SK-N-SH (cell line): Measurements from ENCODE around the gene TOMM70.

Source experiments
- CTCF ChIP-seq: fragments of 200-600 bp; sonication (generic); IDR thresholded peaks from 2 replicates; pipeline ENCODE4 v1.6.1; 2017; ENCODE audit warnings: antibody characterized with exemption, mild to moderate bottlenecking, moderate library complexity
- EP300 ChIP-seq, 2 experiments: IDR thresholded peaks; 2 replicates each; pipeline versions ENCODE4 v1.4.0 to v1.6.1; 2012; ENCODE audit warnings: borderline replicate concordance in 1 of 2, low read depth in 1 of 2, low read length in 1 of 2
- EZH2phosphoT487 ChIP-seq: fragments of 200-600 bp; sonication (generic); IDR thresholded peaks from 2 replicates; pipeline ENCODE4 v1.6.1; 2017; ENCODE audit warnings: low read depth, mixed run types, mild to moderate bottlenecking, antibody characterized with exemption, moderate library complexity, borderline replicate concordance
- FOXM1 ChIP-seq: IDR thresholded peaks from 2 replicates; pipeline ENCODE4 v1.4.0; 2012; ENCODE audit warnings: low read depth, mild to moderate bottlenecking
- NFIC ChIP-seq: IDR thresholded peaks from 2 replicates; pipeline ENCODE4 v1.4.0; 2012; ENCODE audit warnings: borderline replicate concordance
- NRF1 ChIP-seq: IDR thresholded peaks from 2 replicates; pipeline ENCODE4 v1.6.1; 2012; ENCODE audit warnings: low read depth, mild to moderate bottlenecking, low read length
- PBX3 ChIP-seq: IDR thresholded peaks from 2 replicates; pipeline ENCODE4; 2012
- RAD21 ChIP-seq: IDR thresholded peaks from 2 replicates; pipeline ENCODE4 v1.6.1; 2012; ENCODE audit warnings: mild to moderate bottlenecking, low read length
- RFX5 ChIP-seq: IDR thresholded peaks from 2 replicates; pipeline ENCODE4 v1.6.1; 2012; ENCODE audit warnings: mild to moderate bottlenecking, improper control_type of control experiment, low read length
- SMC3 ChIP-seq: IDR thresholded peaks from 2 replicates; pipeline ENCODE4 v1.6.1; 2012; ENCODE audit warnings: low read depth, low read length, improper control_type of control experiment
- TF ChIP-seq, protein P1 (sequence below): IDR thresholded peaks from 2 replicates; pipeline ENCODE4 v1.6.1; 2012; ENCODE audit warnings: mild to moderate bottlenecking, low read depth, low read length, moderate library complexity
- TF ChIP-seq, protein P2 (sequence below): IDR thresholded peaks from 2 replicates; pipeline ENCODE4 v1.4.0; 2012; ENCODE audit warnings: low read depth, borderline replicate concordance
- TF ChIP-seq, protein P3 (sequence below): fragments of 150-350 bp; IDR thresholded peaks from 2 replicates; pipeline ENCODE4 v1.6.1; 2017; ENCODE audit warnings: antibody characterized with exemption, low read length, low read depth, borderline replicate concordance

- TF ChIP-seq CTCF (no peak), EP300 (IDR thresholded peaks at IDR 0.05; ENCODE audit: borderline replicate concordance in 1 of 2, low read depth in 1 of 2, low read length in 1 of 2) (no peak), RFX5 (no peak), PBX3 (no peak), SMC3 (no peak), FOXM1 (no peak), NRF1 (no peak), EZH2phosphoT487 (no peak), RAD21 (no peak), NFIC (no peak)
- TF ChIP-seq, protein P1, sequence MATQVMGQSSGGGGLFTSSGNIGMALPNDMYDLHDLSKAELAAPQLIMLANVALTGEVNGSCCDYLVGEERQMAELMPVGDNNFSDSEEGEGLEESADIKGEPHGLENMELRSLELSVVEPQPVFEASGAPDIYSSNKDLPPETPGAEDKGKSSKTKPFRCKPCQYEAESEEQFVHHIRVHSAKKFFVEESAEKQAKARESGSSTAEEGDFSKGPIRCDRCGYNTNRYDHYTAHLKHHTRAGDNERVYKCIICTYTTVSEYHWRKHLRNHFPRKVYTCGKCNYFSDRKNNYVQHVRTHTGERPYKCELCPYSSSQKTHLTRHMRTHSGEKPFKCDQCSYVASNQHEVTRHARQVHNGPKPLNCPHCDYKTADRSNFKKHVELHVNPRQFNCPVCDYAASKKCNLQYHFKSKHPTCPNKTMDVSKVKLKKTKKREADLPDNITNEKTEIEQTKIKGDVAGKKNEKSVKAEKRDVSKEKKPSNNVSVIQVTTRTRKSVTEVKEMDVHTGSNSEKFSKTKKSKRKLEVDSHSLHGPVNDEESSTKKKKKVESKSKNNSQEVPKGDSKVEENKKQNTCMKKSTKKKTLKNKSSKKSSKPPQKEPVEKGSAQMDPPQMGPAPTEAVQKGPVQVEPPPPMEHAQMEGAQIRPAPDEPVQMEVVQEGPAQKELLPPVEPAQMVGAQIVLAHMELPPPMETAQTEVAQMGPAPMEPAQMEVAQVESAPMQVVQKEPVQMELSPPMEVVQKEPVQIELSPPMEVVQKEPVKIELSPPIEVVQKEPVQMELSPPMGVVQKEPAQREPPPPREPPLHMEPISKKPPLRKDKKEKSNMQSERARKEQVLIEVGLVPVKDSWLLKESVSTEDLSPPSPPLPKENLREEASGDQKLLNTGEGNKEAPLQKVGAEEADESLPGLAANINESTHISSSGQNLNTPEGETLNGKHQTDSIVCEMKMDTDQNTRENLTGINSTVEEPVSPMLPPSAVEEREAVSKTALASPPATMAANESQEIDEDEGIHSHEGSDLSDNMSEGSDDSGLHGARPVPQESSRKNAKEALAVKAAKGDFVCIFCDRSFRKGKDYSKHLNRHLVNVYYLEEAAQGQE, result no peak
- TF ChIP-seq, protein P2, sequence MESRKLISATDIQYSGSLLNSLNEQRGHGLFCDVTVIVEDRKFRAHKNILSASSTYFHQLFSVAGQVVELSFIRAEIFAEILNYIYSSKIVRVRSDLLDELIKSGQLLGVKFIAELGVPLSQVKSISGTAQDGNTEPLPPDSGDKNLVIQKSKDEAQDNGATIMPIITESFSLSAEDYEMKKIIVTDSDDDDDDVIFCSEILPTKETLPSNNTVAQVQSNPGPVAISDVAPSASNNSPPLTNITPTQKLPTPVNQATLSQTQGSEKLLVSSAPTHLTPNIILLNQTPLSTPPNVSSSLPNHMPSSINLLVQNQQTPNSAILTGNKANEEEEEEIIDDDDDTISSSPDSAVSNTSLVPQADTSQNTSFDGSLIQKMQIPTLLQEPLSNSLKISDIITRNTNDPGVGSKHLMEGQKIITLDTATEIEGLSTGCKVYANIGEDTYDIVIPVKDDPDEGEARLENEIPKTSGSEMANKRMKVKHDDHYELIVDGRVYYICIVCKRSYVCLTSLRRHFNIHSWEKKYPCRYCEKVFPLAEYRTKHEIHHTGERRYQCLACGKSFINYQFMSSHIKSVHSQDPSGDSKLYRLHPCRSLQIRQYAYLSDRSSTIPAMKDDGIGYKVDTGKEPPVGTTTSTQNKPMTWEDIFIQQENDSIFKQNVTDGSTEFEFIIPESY, result no peak
- TF ChIP-seq, protein P3, sequence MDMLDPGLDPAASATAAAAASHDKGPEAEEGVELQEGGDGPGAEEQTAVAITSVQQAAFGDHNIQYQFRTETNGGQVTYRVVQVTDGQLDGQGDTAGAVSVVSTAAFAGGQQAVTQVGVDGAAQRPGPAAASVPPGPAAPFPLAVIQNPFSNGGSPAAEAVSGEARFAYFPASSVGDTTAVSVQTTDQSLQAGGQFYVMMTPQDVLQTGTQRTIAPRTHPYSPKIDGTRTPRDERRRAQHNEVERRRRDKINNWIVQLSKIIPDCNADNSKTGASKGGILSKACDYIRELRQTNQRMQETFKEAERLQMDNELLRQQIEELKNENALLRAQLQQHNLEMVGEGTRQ, result no peak
Measured at GRCh38 chr3:100333970-100334487, 66.9 kb downstream of the TOMM70 start.
